HEK293 (cell line): ENCODE results near the gene SLC28A2.

Experiments
- CTCF ChIA-PET: fragments of 350-600 bp; formaldehyde crosslinking; extraction: SDS; loops from one replicate; lab custom pipeline; 2021; ENCODE audit warnings: antibody characterized with exemption; lab: Yijun Ruan, JAX
- POLR2A ChIA-PET: fragments of 300-600 bp; formaldehyde crosslinking; extraction: SDS; loops from one replicate; lab custom pipeline; 2020; ENCODE audit warnings: antibody characterized with exemption, inconsistent platforms; lab: Yijun Ruan, JAX
- H3K27ac ChIP-seq: fragments of 200-500 bp; sonication (Bioruptor generic); 2 replicates; pipeline ENCODE4 v1.5.1; 2014; ENCODE audit warnings: low read depth, low read length, control low read depth, inconsistent platforms; ENCODE audit errors: extremely low read depth
- H3K36me3 ChIP-seq, 2 experiments: fragments of 200-500 bp in 1 of 2; sonication (Bioruptor generic) in 1 of 2; 1 replicate in 1 of 2; 2 replicates in 1 of 2; pipeline ENCODE4 v1.5.1; 2014 to 2017; ENCODE audit warnings: inconsistent platforms in 2 of 2, low read length in 2 of 2; ENCODE audit not compliant: control insufficient read depth in 2 of 2, insufficient read depth in 1 of 2
- H3K4me1 ChIP-seq: fragments of 200-500 bp; sonication (Bioruptor generic); 2 replicates; pipeline ENCODE4 v1.5.1; 2014; ENCODE audit warnings: mild to moderate bottlenecking, low read length, inconsistent platforms; ENCODE audit not compliant: control insufficient read depth, insufficient read depth
- H3K4me3 ChIP-seq: 2 replicates; pipeline ENCODE4 v1.5.1; 2011; ENCODE audit warnings: low read depth, mild to moderate bottlenecking, control low read depth, low read length, moderate library complexity
- H3K9me3 ChIP-seq: fragments of 200-500 bp; sonication (Bioruptor generic); 2 replicates; pipeline ENCODE4 v1.5.1; 2014; ENCODE audit warnings: low read depth, low read length, inconsistent platforms; ENCODE audit not compliant: control insufficient read depth, insufficient read depth
- BCL11B ChIP-seq: fragments of 450-650 bp; formaldehyde crosslinking; IDR thresholded peaks from 2 replicates; pipeline ENCODE4 v1.5.1; 2016; ENCODE audit warnings: low read depth, missing biosample characterization, missing genetic modification characterization
- KLF1 ChIP-seq: fragments of 450-650 bp; formaldehyde crosslinking; IDR thresholded peaks from 2 replicates; pipeline ENCODE4 v1.5.1; 2016; ENCODE audit warnings: missing biosample characterization, missing genetic modification characterization
- MYNN ChIP-seq: fragments of 450-650 bp; formaldehyde crosslinking; IDR thresholded peaks from 2 replicates; pipeline ENCODE4 v1.5.1; 2016; ENCODE audit warnings: missing biosample characterization, missing genetic modification characterization, borderline replicate concordance
- SALL2 ChIP-seq: fragments of 450-650 bp; formaldehyde crosslinking; IDR thresholded peaks from 2 replicates; pipeline ENCODE4 v1.5.0; 2017; ENCODE audit warnings: missing biosample characterization, mild to moderate bottlenecking, missing genetic modification characterization, borderline replicate concordance
- SCRT2 ChIP-seq: fragments of 450-650 bp; formaldehyde crosslinking; IDR thresholded peaks from 2 replicates; pipeline ENCODE4 v1.5.1; 2016; ENCODE audit warnings: missing biosample characterization, missing genetic modification characterization
- SP7 ChIP-seq: fragments of 450-650 bp; formaldehyde crosslinking; IDR thresholded peaks from 2 replicates; pipeline ENCODE4 v1.5.1; 2016; ENCODE audit warnings: missing biosample characterization, missing genetic modification characterization
- ZNF114 ChIP-seq: fragments of 450-650 bp; formaldehyde crosslinking; IDR thresholded peaks from 2 replicates; pipeline ENCODE4 v1.5.0; 2017; ENCODE audit warnings: missing biosample characterization, missing genetic modification characterization
- ZNF138 ChIP-seq: fragments of 450-650 bp; formaldehyde crosslinking; IDR thresholded peaks from 2 replicates; pipeline ENCODE4 v1.5.1; 2016; ENCODE audit warnings: missing biosample characterization, missing genetic modification characterization, borderline replicate concordance
- ZNF2 ChIP-seq: fragments of 450-650 bp; formaldehyde crosslinking; IDR thresholded peaks from 2 replicates; pipeline ENCODE4 v1.5.1; 2016; ENCODE audit warnings: missing biosample characterization, missing genetic modification characterization
- ZNF202 ChIP-seq: fragments of 450-650 bp; formaldehyde crosslinking; IDR thresholded peaks from 2 replicates; pipeline ENCODE4 v1.5.1; 2016; ENCODE audit warnings: missing biosample characterization, missing genetic modification characterization, borderline replicate concordance
- ZNF214 ChIP-seq: fragments of 450-650 bp; formaldehyde crosslinking; IDR thresholded peaks from 2 replicates; pipeline ENCODE4 v1.5.1; 2017; ENCODE audit warnings: missing biosample characterization, mild to moderate bottlenecking, missing genetic modification characterization, borderline replicate concordance
- ZNF239 ChIP-seq: fragments of 450-650 bp; formaldehyde crosslinking; IDR thresholded peaks from 2 replicates; pipeline ENCODE4 v1.5.1; 2016; ENCODE audit warnings: missing biosample characterization, missing genetic modification characterization
- ZNF311 ChIP-seq: fragments of 450-650 bp; formaldehyde crosslinking; IDR thresholded peaks from 2 replicates; pipeline ENCODE4 v1.5.1; 2017; ENCODE audit warnings: missing biosample characterization, missing genetic modification characterization, borderline replicate concordance
- ZNF391 ChIP-seq: fragments of 450-650 bp; formaldehyde crosslinking; IDR thresholded peaks from 2 replicates; pipeline ENCODE4 v1.5.1; 2016; ENCODE audit warnings: low read depth, missing biosample characterization, missing genetic modification characterization, borderline replicate concordance
- ZNF48 ChIP-seq: fragments of 450-650 bp; formaldehyde crosslinking; IDR thresholded peaks from 2 replicates; pipeline ENCODE4 v1.5.1; 2016; ENCODE audit warnings: missing biosample characterization, missing genetic modification characterization
- ZNF521 ChIP-seq: fragments of 450-650 bp; formaldehyde crosslinking; IDR thresholded peaks from 2 replicates; pipeline ENCODE4 v1.5.1; 2017; ENCODE audit warnings: missing biosample characterization, mild to moderate bottlenecking, missing genetic modification characterization
- ZNF561 ChIP-seq: fragments of 450-650 bp; IDR thresholded peaks from 2 replicates; pipeline ENCODE4 v1.5.1; 2018; ENCODE audit warnings: missing biosample characterization, missing genetic modification characterization, borderline replicate concordance
- ZNF571 ChIP-seq: fragments of 450-650 bp; formaldehyde crosslinking; IDR thresholded peaks from 2 replicates; pipeline ENCODE4 v1.5.0; 2017; ENCODE audit warnings: missing biosample characterization, missing genetic modification characterization
- ZNF629 ChIP-seq: fragments of 450-650 bp; formaldehyde crosslinking; IDR thresholded peaks from 2 replicates; pipeline ENCODE4 v1.5.1; 2017; ENCODE audit warnings: missing biosample characterization, missing genetic modification characterization
- ZNF777 ChIP-seq: fragments of 450-650 bp; formaldehyde crosslinking; IDR thresholded peaks from 2 replicates; pipeline ENCODE4 v1.5.1; 2017; ENCODE audit warnings: missing biosample characterization, missing genetic modification characterization, borderline replicate concordance
- ZNF792 ChIP-seq: fragments of 450-650 bp; formaldehyde crosslinking; IDR thresholded peaks from 2 replicates; pipeline ENCODE4 v1.5.1; 2016; ENCODE audit warnings: missing biosample characterization, missing genetic modification characterization
- ZSCAN23 ChIP-seq: fragments of 450-650 bp; formaldehyde crosslinking; IDR thresholded peaks from 2 replicates; pipeline ENCODE4 v1.5.1; 2016; ENCODE audit warnings: missing biosample characterization, missing genetic modification characterization
- ZXDB ChIP-seq: fragments of 450-650 bp; formaldehyde crosslinking; IDR thresholded peaks from 2 replicates; pipeline ENCODE4 v1.5.1; 2016; ENCODE audit warnings: missing biosample characterization, missing genetic modification characterization
- TF ChIP-seq, protein P1 (sequence below): fragments of 450-650 bp; formaldehyde crosslinking; IDR thresholded peaks from 2 replicates; pipeline ENCODE4; 2016; ENCODE audit warnings: missing biosample characterization, missing genetic modification characterization
- TF ChIP-seq, protein P2 (sequence below): fragments of 450-650 bp; formaldehyde crosslinking; IDR thresholded peaks from 2 replicates; pipeline ENCODE4 v1.5.1; 2016; ENCODE audit warnings: missing biosample characterization, missing genetic modification characterization
- TF ChIP-seq, protein P3 (sequence below): fragments of 450-650 bp; formaldehyde crosslinking; IDR thresholded peaks from 2 replicates; pipeline ENCODE4 v1.5.1; 2017; ENCODE audit warnings: missing biosample characterization, missing genetic modification characterization
- TF ChIP-seq, protein P4 (sequence below): fragments of 450-650 bp; IDR thresholded peaks from 2 replicates; pipeline ENCODE4 v1.5.1; 2018; ENCODE audit warnings: missing biosample characterization, mild to moderate bottlenecking, missing genetic modification characterization
- TF ChIP-seq, protein P5 (sequence below): fragments of 450-650 bp; formaldehyde crosslinking; IDR thresholded peaks from 2 replicates; pipeline ENCODE4 v1.5.1; 2016; ENCODE audit warnings: missing biosample characterization, missing genetic modification characterization

The SLC28A2 gene

DNA sequence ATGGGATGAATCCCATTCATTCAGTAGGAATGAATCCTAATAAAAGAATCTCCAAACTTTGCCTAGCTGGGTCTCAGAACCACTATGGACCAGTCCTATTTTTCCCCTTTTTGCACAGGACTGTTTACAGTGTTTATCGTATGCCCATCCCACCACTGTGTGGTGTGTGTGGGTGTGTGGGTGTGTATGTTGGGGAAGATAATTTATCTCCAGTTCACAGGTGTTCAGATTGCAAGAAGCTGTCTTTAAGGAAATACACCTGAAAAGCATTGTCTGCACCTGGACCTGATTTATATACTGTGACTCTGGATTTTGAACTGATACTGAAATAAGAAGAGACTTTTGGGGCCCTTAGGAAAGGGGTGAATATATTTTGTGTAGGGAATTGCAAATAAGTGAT is 39.5 kb upstream of the SLC28A2 start:
- ChIA-PET POLR2A (no interaction called here), CTCF (interaction anchor here (0.5 to 1.4 kb wide), 6 partner anchors 10 to 245 kb away, joined by 3 to 6 read pairs (median 4); no protein-coding TSS in a partner anchor)
- H3K27ac ChIP-seq = no peak overlapping the region
- H3K9me3 ChIP-seq = no peaks in the 10 kb centered on the region
- H3K4me1 ChIP-seq = no peaks in the 10 kb centered on the region
- TF ChIP-seq ZNF48 (tag by site-specific recombination) (no peak), ZSCAN23 (tag by site-specific recombination) (no peak), ZNF521 (tag by site-specific recombination) (no peak), ZNF561 (no peak), SP7 (no peak), ZNF571 (tag by site-specific recombination) (no peak), ZNF138 (tag by site-specific recombination) (no peak), ZNF239 (tag by site-specific recombination) (no peak), ZNF114 (tag by site-specific recombination) (no peak), ZNF391 (no peak), MYNN (no peak), ZNF202 (tag by site-specific recombination) (no peak), ZNF777 (tag by site-specific recombination) (no peak)
- TF ChIP-seq, protein P1, sequence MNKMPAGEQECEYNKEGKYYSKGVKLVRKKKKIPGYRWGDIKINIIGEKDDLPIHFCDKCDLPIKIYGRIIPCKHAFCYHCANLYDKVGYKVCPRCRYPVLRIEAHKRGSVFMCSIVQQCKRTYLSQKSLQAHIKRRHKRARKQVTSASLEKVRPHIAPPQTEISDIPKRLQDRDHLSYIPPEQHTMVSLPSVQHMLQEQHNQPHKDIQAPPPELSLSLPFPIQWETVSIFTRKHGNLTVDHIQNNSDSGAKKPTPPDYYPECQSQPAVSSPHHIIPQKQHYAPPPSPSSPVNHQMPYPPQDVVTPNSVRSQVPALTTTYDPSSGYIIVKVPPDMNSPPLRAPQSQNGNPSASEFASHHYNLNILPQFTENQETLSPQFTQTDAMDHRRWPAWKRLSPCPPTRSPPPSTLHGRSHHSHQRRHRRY (tag by site-specific recombination) = no peak
- no peak overlapping the region for H3K4me3 ChIP-seq
- H3K36me3 ChIP-seq = no peaks in the 10 kb centered on the region

DNA sequence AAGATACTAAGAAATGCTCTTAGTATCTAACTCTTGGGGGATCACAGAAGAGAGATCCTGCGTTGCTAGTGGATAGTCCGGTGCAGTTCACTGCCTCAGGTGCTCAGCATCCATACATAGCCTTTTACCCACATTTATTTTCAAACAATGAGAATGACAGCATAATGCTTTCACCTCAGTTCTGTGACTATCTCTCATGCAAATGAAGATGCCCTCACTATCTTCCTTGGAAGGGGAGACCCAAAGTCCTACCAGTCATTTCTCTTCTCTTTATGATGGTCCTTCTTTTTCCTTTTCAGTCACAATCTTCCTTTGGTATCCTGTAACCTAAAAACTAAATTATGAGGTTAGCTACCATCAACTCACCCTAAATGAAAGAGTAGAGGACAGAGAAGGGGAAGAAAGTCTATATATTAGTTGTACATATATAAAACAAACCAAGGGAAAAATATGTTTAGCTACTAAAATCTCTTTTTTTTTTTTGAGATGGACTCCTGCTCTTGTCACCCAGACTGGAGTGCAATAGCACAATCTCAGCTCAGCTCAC is 30.9 kb upstream of the SLC28A2 start:
- Histone ChIP-seq H3K27ac (no peak overlapping the region), H3K4me1 (no peaks in the 10 kb centered on the region), H3K36me3 (no peaks in the 10 kb centered on the region), H3K9me3 (no peaks in the 10 kb centered on the region), H3K4me3 (no peak overlapping the region)
- ChIA-PET POLR2A (no interaction called here), CTCF (no interaction called here)
- TF ChIP-seq ZNF629 (no peak), KLF1 (tag by site-specific recombination) (no peak), BCL11B (no peak), ZNF792 (tag by site-specific recombination) (no peak), ZXDB (tag by site-specific recombination) (no peak), ZNF2 (tag by site-specific recombination) (no peak), ZNF214 (tag by site-specific recombination) (no peak)
- TF ChIP-seq, protein P2, sequence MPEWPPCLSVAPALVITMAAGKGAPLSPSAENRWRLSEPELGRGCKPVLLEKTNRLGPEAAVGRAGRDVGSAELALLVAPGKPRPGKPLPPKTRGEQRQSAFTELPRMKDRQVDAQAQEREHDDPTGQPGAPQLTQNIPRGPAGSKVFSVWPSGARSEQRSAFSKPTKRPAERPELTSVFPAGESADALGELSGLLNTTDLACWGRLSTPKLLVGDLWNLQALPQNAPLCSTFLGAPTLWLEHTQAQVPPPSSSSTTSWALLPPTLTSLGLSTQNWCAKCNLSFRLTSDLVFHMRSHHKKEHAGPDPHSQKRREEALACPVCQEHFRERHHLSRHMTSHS (tag by site-specific recombination) = no peak

DNA sequence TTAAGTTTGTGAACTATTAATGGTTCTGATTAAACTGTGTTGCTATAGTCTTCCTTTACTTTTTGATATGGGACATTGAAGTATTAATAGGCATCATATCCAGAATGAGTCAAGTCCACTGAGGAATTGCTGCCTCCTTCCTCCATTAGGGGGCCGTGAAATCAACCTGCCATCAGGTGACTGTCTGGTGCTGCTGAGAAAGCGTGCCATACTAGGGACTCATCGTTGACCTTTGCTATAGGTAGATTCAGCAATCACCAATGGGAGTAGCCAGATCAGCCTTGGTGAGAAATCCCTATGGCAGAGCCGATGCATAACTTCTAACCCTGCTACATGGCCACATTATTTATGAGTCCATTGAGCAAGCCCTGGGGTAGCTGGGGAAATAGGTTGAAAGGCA is 30.1 kb upstream of the SLC28A2 start:
- ChIA-PET CTCF (no interaction called here), POLR2A (no interaction called here)
- no peaks in the 10 kb centered on the region for H3K4me1 ChIP-seq
- TF ChIP-seq SALL2 (tag by site-specific recombination) = no peak
- TF ChIP-seq, protein P3, sequence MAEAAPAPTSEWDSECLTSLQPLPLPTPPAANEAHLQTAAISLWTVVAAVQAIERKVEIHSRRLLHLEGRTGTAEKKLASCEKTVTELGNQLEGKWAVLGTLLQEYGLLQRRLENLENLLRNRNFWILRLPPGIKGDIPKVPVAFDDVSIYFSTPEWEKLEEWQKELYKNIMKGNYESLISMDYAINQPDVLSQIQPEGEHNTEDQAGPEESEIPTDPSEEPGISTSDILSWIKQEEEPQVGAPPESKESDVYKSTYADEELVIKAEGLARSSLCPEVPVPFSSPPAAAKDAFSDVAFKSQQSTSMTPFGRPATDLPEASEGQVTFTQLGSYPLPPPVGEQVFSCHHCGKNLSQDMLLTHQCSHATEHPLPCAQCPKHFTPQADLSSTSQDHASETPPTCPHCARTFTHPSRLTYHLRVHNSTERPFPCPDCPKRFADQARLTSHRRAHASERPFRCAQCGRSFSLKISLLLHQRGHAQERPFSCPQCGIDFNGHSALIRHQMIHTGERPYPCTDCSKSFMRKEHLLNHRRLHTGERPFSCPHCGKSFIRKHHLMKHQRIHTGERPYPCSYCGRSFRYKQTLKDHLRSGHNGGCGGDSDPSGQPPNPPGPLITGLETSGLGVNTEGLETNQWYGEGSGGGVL (tag by site-specific recombination) = no peak
- TF ChIP-seq, protein P4, sequence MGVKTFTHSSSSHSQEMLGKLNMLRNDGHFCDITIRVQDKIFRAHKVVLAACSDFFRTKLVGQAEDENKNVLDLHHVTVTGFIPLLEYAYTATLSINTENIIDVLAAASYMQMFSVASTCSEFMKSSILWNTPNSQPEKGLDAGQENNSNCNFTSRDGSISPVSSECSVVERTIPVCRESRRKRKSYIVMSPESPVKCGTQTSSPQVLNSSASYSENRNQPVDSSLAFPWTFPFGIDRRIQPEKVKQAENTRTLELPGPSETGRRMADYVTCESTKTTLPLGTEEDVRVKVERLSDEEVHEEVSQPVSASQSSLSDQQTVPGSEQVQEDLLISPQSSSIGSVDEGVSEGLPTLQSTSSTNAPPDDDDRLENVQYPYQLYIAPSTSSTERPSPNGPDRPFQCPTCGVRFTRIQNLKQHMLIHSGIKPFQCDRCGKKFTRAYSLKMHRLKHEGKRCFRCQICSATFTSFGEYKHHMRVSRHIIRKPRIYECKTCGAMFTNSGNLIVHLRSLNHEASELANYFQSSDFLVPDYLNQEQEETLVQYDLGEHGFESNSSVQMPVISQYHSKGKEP = no peak
- no peak for TF ChIP-seq ZNF311 (tag by site-specific recombination)
- TF ChIP-seq SCRT2 (tag by site-specific recombination) = no peak
- TF ChIP-seq, protein P5, sequence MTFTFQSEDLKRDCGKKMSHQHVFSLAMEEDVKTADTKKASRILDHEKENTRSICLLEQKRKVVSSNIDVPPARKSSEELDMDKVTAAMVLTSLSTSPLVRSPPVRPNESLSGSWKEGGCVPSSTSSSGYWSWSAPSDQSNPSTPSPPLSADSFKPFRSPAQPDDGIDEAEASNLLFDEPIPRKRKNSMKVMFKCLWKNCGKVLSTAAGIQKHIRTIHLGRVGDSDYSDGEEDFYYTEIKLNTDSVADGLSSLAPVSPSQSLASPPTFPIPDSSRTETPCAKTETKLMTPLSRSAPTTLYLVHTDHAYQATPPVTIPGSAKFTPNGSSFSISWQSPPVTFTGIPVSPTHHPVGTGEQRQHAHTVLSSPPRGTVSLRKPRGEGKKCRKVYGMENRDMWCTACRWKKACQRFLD = no peak
- TF ChIP-seq ZNF2 (tag by site-specific recombination) = no peak
- no peak for TF ChIP-seq SP7

More for the DNA sequence above, 30.1 kb upstream of the SLC28A2 start:
- Histone ChIP-seq H3K36me3 (no peaks in the 10 kb centered on the region), H3K9me3 (no peaks in the 10 kb centered on the region), H3K4me3 (no peak overlapping the region), H3K27ac (no peak overlapping the region)
